GM18511 (cell line): Measurements from ENCODE around the gene INPP5A.
"Not testable (repeated sequence)": the region's sequence is repeated elsewhere in the genome, so short reads cannot be mapped to it uniquely, and the experiment has no call there.

Experiments
- ATAC-seq: cut with Tn5 transposase; IDR thresholded peaks from one replicate; pipeline ENCODE4 v1.9.1; 2021; ENCODE audit warnings: mild to moderate bottlenecking, moderate library complexity; ENCODE audit not compliant: unreplicated experiment

The INPP5A gene

DNA sequence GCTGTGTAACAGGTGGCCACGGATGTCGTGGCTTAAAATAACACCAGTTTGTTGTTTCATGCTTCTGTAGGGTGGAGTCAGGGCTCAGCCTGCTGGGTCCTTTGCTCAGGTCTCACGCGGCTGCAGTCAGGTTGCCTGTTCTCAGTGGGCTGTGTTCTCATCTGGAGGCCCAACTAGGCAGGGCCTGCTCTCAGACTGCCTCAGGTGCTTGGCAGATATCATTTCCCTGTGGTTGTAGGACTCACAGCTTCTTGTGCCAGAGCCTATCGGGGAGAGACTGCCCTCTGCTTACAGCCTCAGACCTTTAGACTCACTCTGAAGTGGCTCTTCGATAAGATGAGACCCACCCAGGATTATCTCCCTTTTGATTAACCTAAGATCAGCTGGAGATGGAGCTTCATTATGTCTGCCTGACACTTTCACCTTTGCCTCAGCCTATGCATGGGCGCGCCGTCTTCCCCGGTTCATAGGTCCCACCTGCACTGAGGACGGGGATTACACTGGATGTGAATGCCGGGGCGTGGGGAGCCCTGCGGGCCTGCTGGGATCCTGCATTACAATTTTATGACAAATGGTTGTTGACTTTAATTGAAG is 55.3 kb downstream of the INPP5A start:
- ATAC-seq: no peak

DNA sequence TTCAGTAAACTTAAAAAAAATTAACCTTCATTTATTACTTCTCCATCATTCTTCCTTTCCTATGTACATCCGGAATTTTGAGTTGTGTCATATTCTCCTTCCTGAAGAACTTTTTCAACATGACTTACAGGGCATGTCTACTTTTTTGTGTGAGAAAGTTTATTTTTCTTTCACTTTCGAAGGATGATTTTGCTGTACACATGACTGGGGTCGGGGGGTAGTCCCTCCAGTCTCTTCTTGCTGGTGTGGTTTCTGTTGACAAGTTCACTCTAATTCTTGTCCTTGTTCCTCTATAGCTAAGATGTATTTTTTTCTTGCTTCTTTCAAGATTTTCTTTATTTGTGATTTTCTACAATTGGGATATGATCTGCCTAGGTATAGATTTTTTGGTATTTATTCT is 55.8 kb downstream of the INPP5A start:
- ATAC-seq: peak; percentile 77

DNA sequence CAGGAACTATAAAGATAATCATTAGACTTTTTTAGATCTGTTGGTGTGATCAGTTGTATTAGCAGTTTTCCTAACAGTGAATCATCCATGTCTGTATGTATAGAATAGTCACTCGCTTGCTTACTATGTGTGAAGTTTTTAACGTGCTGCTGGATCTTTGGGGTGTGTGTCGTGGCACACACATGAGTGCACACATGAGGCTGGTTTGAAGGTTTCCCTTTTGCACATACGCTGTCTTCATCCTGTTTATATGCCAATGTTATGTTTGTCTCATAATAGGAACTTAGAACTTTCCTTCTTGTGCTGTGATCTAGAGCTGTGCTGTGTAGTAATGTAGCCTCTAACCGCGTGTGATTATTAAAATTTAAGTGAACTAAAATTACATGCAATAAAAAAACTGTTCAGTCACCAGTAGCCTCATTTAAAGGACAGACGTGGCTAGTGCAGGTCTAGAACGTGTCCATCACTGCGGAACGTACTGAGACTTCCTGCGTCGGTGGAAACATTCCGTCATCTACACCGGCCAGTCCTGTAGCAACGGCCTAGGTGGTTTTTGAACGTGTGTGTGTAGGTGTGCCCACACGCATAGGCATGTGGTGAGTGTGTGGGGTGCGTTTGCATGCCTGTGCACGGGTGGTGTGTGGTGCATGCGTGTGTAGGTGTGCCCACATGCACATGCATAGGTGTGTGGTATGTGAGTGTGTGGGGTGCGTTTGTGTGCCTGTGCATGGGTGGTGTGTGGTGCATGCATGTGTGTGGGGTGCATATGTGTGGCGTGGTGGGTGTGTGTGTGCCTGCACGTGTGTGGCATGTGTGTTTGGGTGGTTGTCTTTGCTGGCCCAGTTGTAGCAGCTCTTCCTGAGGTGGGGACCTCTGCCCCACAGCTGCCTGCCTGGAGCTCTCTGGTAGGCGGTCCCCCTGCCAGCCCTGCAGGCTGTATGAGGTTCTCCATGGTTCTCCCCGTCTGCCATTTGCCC is 56.6 kb downstream of the INPP5A start:
- ATAC-seq: peak; percentile 80

DNA sequence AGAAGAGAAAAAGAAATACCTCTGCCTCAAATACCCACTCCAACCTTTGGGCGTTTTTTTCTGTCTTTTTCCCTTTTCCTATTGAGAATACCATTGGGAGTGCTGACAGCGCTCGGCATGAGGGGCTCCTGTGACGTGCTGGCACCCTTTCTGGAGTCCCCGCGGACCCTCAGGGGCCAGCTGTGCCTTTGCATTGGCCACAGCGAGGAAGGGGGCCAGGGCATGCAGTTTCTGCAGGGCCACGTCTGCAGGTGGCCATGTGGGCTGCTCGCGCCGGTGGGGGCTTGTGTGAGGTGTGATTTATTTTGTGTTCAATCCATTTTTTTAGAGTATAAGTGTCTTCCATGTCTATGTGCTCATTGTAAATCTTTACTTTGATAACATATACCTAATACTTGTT is 57.4 kb downstream of the INPP5A start:
- no peak for ATAC-seq

DNA sequence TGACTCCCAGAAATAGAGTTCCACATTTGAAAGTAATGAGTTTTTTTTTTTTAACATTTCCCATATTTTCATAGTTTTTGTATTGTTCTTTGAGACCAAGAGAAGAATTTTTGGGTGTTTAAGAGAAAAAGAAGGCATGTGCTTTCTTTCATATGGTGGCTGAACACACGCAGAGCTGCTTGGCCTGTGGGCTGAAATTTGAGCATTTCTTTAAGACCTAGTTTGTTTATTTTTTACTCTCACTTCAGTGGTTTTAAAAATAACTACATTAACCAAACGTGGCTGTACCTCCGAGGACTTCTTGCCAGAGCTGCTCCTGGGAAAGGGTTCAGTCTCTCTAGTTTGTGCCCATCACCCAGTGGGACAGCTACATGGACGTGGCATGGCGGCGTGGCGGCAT is 58.3 kb downstream of the INPP5A start:
- ATAC-seq: no peak

DNA sequence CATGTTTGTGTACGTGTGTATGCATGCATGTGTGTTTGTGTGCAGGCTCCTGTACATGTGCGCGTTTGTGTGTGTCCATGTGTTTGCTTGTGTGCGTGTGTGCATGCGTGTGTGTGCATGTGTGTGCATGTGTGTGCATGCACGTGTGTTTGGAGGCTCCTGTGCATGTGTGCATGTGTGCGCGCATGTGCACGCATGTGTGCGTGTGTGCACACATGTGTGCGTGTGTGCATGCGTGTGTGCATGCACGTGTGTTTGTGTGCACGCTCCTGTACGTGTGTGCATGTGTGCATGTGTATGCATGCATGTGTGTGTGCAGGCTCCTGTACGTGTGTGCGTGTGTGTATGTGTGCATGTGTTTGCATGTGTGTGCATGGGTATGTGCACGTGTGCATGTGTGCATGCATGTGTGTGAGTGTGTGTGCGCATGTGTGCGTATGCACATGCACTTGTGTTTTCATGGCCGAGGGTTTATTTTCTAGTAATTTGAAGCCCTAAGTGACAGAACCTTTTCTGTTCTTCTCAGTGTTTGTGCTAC is 59.2 kb downstream of the INPP5A start:
- no peak for ATAC-seq

DNA sequence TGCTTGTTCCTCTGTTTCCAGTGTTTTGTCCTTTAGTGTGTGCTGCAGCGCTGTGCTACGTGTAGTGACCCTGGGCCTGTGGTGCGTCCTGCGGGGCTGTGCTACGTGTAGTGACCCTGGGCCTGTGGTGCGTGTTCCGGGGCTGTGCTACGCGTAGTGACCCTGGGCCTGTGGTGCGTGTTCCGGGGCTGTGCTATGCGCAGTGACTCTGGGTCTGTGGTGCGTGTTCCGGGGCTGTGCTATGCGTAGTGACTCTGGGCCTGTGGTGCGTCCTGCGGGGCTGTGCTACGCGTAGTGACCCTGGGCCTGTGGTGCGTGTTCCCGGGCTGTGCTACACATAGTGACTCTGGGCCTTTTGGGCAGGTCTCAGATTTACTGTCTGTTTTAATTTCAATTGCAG is 60.1 kb downstream of the INPP5A start:
- ATAC-seq: no peak

DNA sequence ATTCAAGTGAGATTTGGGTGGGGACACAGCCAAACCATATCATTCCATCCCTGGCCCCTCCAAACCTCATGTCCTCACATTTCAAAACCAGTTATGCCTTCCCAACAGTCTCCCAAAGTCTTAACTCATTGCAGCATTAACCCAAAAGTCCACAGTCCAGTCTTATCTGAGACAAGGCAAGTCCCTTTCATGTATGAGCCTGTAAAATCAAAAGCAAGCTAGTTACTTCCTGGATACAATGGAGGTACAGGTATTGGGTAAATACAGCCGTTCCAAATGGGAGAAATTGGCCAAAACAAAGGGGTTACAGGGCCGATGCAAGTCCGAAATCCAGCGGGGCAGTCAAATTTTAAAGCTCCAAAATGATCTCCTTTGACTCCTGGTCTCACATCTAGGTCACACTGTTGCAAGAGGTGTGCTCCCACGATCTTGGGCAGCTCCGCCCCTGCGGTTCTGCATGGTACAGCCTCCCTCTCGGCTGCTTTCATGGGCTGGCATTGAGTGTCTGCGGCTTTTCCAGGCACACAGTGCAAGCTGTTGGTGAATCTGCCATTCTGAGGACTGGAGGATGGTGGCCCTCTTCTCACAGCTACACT is 61.5 kb downstream of the INPP5A start:
- ATAC-seq: not testable (repeated sequence)

DNA sequence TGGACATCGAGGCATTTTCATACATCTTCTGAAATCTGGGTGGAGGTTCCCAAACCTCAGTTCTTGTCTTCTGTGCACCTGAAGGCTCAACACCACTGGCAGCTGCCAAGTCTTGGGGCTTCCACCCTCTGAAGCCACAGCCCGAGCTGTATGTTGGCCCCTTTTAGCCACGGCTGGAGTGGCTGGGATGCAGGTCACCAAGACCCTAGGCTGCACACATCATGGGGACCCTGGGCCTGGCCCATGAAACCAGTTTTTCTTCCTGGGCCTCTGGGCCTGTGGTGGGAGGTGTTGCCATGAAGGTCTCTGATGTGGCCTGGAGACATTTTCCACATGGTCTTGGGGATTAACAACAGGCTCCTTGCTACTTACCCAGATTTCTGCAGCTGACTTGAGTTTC is 62.1 kb downstream of the INPP5A start:
- ATAC-seq: no peak

DNA sequence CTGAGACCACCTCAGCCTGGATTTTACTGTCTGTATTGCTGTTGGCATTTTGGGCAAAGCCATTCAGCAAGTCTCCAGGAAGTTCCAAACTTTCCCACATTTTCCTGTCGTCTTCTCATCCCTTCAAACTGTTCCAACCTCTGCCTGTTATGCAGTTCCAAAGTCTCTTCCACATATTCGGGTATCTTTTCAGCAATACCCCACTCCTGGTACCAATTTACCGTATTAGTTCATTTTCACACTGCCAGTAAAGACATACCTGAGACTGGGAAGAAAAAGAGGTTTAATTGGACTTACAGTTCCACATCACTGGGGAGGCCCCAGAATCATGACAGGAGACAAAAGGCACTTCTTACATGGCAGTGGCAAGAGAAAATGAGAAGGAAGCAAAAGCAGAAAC is 62.8 kb downstream of the INPP5A start:
- ATAC-seq: no peak

DNA sequence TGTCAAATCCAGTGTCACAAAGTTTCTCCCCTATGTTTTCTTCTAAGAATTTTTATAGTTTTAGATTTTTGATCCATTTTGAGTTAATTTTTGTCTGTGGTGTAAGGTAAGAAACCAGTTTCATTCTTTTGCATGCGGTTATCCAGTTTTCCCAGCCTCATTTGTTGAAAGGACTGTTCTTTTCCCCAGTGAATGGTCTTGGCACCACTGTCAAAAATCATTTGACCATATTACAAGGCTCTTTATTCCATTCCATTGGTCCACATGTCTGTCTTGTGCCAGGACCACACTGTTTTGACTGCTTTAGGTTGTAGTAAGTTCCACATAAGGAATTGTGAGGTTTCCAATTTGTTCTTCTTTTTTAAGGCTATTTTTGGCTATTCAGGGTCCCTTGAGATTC is 64.0 kb downstream of the INPP5A start:
- ATAC-seq: no peak

DNA sequence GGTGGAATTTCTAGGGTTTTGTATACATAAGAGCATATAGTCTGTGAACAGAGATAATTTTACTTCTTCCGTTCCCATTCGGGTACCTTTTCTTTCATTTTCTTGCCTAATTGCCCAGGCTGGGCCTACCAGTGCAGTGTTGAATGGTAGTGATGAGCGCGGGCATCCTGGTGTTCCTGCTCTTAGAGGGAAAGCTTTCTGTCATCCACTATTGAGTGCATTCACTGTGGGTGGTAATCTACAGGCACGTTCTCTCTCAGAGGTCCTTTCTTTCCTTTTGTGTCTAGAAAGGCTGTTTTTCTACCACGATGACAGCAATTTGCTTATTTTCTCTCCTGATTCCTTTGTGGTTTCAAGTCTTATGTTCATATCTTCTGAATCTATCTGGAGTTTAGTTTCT is 65.0 kb downstream of the INPP5A start:
- no peak for ATAC-seq

DNA sequence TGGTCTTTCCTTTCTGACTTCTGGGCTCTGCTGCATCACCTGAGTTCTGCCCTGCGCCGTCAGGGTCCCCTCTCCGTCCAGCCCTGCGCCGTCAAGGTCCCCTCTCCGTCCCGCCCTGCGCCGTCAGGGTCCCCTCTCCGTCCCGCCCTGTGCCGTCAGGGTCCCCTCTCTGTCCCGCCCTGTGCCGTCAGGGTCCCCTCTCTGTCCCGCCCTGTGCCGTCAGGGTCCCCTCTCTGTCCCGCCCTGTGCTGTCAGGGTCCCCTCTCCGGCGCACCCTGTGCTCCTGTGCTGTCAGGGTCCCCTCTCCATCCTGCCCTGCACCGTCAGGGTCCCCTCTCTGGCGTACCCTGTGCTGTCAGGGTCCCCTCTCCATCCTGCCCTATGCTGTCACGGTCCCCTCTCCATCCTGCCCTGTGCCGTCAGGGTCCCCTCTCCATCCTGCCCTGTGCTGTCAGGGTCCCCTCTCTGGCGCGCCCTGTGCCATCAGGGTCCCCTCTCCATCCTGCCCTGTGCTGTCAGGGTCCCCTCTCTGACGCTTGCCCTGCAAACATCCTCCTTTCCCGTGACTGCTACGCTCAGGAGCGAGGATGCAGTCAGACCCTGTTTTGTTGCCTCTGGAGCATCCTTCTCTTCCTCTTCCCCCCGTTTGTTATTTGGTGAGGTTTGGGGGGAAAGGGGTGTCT is 66.4 kb downstream of the INPP5A start:
- no peak for ATAC-seq

DNA sequence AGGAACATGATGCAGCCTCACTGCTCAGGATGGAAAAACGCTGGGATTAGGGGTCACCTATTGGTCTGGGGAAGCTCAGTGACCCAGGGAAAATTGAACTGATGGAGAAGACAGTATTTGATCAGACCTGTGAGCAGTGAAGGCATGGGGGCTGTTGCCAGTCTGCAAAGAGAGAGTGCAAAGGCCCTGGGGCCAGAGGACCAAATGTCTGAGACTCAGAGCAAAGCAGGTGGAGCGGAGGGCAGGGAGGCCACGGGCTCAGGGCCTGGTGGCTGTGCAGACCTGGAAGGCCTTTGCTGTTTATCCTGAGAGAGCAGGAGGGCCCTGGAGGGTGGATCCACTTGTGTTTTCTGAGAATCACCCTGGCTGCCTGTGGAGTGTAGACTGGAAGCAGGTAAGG is 67.1 kb downstream of the INPP5A start:
- ATAC-seq: no peak

DNA sequence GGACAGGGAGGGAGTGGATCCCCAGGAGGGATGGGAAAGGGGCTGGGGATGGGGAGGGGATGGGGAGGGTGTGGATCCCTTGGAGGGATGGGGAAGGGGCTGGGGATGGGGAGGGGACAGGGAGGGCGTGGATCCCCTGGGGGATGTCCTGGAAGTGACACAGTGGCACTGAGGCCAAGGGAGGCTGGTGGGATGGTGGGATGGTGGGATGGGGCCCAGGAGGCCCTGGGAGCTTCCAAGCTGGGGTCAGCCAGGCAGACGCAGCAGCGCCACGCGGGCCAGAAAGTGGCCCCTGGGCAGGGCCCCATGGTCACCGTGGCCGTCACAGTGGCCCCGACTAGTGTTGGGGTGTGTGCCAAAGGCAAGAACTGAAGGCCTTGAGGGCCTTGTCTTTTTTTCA is 67.8 kb downstream of the INPP5A start:
- no peak for ATAC-seq

DNA sequence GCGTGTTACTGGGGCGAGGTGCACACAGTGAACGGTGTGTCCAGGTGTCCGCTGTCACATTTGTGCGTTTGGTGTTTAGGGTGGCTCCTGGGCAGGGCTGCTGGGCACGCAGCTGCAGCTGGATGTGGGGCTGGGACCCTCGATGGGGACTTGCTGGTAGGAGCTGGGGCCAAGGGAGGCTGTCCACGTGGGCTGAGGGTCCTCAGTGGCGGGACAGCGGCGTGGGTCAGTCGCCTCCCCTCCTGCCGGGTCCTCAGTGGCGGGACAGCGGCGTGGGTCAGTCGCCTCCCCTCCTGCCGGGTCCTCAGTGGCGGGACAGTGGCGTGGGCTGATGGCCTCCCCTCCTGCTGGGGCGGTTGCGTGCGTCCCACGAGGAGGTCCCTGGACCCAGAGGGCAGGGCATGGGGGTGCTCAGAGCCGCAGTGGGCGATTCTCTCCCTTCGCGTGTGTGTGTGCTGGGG is 68.5 kb downstream of the INPP5A start:
- no peak for ATAC-seq

DNA sequence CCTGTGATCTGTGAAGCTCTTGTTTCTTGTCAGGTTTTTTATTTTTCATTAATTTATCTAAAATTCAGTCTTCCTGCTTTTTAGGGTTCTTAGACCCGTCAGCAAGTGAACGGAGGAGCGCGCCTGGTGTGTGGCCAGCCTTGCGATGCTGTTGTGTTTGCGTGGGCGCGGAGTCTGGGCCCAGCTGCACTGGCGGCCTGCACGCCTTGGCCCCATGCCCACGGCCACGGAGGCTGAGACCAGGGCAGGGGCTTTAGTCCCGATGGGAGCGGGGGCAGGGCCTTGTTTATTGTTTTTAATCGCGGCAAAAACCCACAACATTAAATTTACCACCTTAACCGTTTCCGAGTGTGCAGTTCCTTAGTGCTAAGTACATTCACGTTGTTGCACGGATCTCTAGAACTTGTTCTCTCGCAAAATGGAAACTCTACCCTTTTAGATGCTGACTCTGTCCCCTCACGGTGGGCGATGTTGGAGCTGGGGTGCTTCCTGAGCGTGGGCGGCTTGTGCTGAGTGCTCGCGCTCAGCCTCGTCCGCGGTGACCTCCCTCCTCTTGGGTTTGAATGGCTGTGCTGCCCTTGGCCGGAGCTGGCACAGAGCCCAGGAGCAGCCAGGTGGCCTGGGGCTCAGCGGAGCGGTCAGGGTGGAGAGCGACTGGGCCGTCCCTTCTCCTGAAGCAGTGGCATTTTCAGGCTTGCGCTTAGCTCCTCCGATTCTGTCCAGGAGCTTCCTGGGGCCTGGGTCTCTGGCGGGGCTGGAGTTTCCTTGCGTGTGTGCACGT is 69.1 kb downstream of the INPP5A start:
- no peak for ATAC-seq

DNA sequence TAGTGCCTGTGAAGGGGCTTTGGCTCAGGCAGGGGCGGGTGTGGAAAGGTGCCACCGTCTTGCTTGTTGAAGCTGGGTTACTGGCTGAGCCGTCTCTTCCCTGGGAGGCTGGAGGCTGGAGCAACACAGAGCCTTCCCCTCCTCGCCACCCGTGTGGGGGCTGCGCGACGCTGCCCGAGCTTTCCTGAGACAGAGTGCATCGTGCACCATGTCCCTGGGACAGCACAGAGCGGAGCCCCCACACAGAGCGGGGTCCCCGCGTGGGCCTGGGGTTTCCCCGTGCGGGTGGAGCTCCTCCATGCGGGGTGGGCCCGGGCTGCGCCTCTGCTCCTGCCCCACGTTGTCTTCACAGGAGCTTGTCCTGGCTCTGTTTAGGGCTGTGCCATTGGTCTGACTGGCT is 69.9 kb downstream of the INPP5A start:
- no peak for ATAC-seq

DNA sequence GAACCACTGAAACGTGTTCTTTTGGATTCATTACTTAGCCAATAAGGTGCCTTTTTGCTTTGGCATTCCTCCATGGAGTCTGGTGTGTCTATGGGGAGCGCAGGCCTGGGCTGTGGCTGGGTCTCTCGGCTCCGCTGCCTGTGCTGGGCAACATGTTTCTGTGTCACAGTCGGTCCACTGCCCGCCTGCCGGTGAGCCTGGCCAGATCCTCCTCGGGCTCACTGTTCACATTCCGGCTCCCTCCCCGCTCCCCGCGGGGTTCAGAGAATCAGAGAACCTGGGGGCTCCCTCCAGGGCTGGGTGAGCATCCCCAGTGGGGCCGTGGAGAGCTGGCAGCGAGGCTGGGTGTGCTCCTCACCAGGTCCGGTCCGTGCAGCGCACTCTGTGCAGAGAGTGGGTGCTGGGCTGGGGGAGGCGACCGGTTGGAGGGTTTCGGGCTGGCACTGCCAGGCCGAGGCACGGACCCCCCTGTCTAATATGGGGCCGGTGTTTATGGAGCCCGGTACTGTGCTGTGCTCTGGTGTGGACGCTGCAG is 70.4 kb downstream of the INPP5A start:
- no peak for ATAC-seq
